GM19043 (cell line): Measurements from ENCODE around the gene ERICH4.
"Not testable (repeated sequence)": the region's sequence is repeated elsewhere in the genome, so short reads cannot be mapped to it uniquely, and the experiment has no call there.

Source experiments
- ATAC-seq: cut with Tn5 transposase; IDR thresholded peaks from one replicate; pipeline ENCODE4 v1.9.1; 2021; ENCODE audit warnings: low read depth; ENCODE audit not compliant: unreplicated experiment

The ERICH4 gene

DNA sequence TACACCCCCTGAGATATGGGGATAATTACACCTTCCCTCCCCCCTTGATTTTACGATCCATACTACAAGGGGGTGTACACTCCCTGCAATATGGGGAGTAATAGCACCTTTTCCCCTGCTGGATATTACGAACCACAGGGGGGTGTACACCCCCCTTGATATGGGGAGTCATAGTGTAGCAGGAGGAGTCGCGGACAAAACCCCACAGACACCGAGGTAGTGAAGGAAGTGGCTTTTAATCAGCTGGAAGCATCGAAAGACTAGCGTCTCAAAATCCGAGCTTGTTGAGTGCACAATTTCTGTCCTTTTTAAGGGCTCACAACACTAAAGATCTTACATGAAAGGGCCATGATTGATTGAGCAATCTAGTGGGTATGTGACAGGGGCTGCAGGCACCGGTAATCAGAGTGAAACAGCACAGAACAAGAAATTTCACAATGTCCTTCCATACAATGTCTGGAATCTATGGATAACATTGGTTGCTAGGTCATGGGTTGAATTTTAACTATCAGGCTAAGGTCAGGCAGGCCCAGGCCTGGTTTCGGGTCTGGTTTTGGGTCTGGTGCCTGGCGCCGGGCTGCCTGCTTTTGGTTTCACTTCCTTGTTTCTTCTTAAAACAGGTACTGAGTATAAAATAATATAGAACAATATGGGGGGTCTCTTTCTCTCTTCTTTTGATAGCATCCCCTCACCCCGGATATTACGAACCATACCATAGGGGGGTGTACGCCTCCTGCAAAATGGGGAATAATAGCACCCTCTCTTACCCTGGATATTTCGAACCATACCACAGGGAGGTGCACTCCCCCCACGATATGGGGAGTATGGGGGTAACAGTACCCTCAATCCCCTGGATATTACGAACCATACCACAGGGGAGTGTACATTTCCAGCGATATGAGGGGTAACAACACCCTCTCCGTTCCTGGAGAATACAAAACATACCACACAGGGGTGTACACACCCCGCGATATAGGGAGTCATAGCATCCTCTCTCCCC, 20.6 kb downstream of the ERICH4 start:
- ATAC-seq, result not testable (repeated sequence)

DNA sequence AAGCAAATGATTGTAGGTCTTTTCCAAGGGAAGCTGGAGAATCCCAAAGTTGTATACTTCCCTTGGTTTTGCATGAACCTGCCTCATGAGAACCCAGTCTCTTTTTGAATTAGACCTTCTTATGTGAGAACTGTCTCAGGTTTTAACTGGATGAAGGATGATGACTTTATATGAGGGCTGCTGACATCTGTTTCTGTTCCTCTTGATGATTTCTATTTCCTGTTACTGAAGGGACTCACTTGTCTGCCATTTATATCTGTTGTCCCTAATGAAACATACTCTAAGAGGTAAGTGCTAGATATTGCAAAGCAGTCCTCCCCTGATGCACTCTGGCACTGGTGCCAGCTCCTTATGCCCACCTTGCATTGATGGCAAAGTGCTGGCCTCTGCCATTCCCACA, 33.6 kb downstream of the ERICH4 start:
- no peak for ATAC-seq

DNA sequence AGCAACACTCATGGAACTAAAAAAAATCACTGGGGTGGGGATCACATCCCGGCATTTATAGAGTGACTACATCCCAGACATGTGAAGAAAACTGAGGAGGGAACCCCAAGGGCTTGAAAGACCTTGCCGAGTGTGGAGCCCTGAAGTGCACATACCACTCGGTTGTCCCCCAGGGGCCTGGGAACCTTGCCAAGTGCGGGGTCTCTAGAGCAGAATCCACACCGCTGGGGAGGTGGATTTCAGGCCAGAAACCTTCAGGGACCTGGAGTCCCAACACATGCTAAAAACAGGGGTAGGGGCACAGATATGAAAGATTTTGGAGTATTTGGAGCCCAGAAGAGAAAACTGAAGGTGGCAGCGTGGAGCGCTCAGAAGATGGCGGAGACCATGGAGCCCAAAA, 35.2 kb downstream of the ERICH4 start:
- ATAC-seq, result no peak

DNA sequence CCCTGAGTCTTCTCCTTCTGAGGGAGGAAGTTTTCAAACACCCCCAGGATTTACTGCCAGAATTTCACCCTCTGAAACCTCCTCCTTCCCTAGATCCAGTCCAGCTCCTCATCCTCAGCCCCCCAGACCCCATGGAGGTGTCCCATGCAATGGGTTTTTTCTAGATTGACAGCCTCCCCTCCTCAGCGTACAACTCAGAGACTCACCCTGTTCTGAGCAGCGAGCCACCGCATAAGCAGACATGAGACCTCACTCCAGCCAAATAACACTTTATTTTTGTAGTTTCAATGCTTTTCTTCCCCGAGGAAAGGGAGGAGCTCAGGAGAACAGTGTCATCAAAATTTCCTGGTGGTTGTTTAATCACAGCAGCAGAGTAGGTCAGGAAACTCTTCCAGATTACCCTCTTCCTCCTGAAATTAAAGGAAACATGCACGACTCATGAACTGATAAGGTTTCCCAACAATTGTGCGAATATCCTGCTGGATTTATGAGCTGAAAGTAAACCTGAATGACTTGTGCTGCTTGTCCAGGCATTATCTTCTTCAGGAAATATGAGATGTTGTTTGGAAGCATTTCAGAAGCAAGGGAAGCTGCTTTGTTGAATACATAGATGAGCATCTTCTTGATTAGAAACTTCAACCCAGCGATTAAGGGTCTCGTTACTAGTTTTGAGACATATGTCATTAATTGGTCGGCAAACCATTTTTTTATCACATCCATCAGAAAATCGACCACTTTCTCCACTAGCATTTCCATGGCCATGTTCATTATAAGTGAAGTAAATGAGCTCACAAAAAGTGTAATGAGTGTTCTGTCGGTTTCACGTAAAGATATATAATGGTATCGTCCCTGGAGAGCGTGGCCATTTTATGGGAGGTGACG, 36.2 kb downstream of the ERICH4 start:
- ATAC-seq, result no peak

DNA sequence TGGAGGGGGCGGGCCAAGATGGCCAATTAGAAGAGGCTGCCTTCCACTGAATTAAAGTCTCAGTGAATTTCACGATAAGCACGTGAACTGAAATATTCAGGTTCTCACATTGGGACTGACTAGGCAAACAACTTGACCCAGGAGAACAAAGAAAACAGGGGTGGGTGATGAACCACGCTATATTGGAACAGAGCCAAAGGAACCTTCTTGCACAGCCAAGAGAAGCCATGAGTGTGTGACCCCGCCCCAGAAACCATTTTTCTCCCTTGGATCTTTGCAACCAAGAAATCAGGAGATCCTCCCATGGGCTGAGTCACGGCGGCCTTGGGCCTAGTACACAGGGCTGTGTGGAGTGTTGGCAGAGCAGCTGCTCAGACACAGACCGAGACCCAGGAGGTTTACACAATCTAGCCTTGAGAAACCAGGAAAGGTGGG, 36.8 kb downstream of the ERICH4 start:
- no peak for ATAC-seq

DNA sequence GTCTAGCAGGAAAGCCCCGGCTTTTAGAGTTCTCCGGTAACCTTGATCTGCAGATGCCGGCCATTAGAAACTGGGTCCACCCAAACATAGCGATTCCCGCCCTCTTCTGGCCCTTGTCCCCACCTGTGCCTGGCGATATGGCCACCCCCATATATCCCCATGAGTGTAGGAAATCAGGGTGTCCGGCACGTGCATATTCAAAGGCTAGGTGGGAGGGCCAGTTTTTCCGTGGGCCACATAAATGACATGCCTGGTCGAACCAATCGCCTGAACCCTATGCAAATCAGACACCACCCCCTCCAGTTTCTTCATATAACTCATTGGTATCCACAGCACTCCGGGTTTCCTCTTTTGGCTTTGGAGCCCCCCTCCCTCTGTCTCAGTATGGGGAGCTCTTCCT, 37.4 kb downstream of the ERICH4 start:
- no peak for ATAC-seq

DNA sequence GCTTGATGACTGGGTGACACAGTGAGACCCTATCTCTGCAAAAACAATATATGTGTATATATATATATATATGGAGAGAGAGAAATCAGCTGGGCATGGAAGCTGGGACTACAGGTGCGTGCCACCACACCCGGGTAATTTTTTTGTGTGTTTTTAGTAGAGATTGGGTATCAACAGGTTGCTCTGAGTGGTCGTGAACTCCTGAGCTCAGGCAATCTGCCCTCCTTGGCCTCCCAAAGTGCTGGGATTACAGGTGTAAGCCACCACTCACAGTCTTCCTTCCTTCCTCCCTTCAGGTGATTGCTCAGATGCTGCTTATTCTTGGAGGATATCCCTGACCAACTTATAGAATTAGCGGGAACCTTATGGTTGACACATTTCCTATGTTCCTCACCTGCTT, 41.9 kb downstream of the ERICH4 start:
- ATAC-seq, result no peak

DNA sequence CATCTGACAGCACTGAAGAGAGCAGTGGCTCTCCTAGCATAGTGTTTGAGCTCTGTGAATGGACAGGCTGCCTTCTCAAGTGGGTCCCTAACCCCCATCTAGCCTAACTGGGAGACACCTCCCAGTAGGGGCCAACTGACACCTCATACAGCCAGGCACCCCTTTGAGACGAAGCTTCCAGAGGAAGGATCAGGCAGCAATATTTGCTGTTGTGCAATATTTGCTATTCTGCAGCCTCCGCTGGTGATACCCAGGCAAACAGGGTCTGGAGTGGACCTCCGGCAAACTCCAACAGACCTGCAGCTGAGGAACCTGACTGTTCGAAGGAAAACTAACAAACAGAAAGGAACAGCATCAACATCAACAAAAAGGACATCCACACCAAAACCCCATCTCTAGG, 44.0 kb downstream of the ERICH4 start:
- not testable (repeated sequence) for ATAC-seq

DNA sequence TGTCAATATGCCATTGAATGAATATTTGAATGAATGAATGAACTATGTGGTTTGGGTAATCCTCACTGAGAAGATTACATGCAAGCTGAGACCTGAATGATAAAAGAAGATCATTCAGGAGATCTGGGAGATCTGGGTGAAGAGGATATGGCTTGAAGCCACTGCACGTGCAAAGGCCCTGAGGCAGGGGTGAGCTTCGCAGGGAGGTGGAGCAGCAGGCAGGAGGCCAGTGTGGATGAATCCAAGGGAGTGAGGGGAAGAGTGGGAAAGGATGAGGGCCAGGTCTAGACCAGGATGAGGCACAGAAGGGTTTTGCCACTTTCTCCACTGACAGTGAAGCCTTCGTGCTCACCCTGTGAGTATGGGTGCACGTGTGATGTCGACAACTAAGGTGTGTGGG, 49.9 kb downstream of the ERICH4 start:
- ATAC-seq, result no peak
